ENCODE results near the gene SYNRG. TPM values are rescaled to one million over a fixed set of nuclear protein-coding genes. Genes with fewer than 3 reads are reported as not detected.

The SYNRG gene
- total RNA-seq, 3 donors from 2014 or later (not counting 1 experiment from before 2014, with no cell fraction given) = 82.1 to 137 (median 88.2) TPM

GRCh38 chr17:37489197-37490001 lies 119.8 kb downstream of the SYNRG start, which contains the start of gene DUSP14:
Gene DUSP14, plus strand, starts transcription at chr17:37489891. Its CDS starts 22,382 bp downstream, at chr17:37512273.
- no peaks in the 10 kb centered on the region for H3K36me3 ChIP-seq (ENCODE audit: control insufficient read depth, insufficient read depth, low read length)
- Mint-ChIP-seq H3K27ac (peak within 1 kb of the TSS; percentile 88 to 90), H3K27me3 (ENCODE audit: low read depth in 2 of 2) (peaks cover 0 to 3% of the 10 kb centered on the region in 2 donors), H3K9me3 (no peaks in the 10 kb centered on the region), H3K4me1 (peaks cover 20 to 31% of the 10 kb centered on the region in 2 donors), H3K36me3 (no peaks in the 10 kb centered on the region), H3K4me3 (peak within 1 kb of the TSS; percentile 97)
- peak within 1 kb of the TSS; percentile 63 for H3K27ac ChIP-seq (ENCODE audit: low read length)
- H3K4me1 ChIP-seq (ENCODE audit: control insufficient read depth, insufficient read depth, low read length) = peaks cover 21% of the 10 kb centered on the region
- H3K4me3 ChIP-seq (ENCODE audit: low read length) = peak within 1 kb of the TSS; percentile 81
- peak; percentile 74 to 94 for DNase-seq
- intact Hi-C loops (cut with micrococcal nuclease) = loop anchor here (1.0 kb wide), 1 partner anchor 120 kb away; the partner anchor contains the start of gene SYNRG
- ATAC-seq = peak; percentile 78 to 91 (median 81)
- under 1% methylated on average over 88 of the region's 100 CpGs for WGBS (ENCODE audit: insufficient coverage)
- no peaks in the 10 kb centered on the region for H3K9me3 ChIP-seq (ENCODE audit: control insufficient read depth, insufficient read depth, low read length)
- TF ChIP-seq, protein P1, sequence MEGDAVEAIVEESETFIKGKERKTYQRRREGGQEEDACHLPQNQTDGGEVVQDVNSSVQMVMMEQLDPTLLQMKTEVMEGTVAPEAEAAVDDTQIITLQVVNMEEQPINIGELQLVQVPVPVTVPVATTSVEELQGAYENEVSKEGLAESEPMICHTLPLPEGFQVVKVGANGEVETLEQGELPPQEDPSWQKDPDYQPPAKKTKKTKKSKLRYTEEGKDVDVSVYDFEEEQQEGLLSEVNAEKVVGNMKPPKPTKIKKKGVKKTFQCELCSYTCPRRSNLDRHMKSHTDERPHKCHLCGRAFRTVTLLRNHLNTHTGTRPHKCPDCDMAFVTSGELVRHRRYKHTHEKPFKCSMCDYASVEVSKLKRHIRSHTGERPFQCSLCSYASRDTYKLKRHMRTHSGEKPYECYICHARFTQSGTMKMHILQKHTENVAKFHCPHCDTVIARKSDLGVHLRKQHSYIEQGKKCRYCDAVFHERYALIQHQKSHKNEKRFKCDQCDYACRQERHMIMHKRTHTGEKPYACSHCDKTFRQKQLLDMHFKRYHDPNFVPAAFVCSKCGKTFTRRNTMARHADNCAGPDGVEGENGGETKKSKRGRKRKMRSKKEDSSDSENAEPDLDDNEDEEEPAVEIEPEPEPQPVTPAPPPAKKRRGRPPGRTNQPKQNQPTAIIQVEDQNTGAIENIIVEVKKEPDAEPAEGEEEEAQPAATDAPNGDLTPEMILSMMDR (IDR thresholded peaks at IDR 0.05) = no peak
- no peaks in the 10 kb centered on the region for H3K27me3 ChIP-seq (ENCODE audit: control insufficient read depth, insufficient read depth, low read length)

DNA sequence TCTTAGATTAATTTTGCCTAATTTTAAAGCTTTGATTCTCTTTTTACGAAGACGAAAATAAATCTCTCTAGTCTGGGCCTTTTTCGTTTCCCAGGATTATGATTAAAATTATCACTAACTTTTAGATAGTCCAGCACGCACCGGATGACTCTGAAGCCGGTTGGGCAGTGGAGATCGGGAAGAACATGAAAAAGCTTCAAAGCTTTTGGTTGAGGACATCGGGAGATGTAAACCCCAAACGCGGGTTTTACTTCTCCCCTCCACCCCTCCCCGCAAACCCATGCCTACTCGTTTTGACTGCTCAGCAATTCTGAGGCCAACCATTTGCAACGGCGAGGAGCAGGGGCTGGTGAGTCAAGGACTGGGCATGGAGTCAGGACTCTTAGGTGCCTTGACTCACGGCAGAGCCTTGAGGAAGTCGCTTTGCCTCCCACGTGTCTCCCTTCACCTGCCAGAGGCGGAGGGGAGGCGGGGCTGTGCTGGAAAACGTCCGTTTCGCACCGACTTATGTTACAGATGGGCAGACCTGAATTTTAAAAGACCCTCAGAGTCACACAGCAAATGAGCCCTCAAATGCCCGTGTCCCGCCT lies 120.5 kb downstream of the SYNRG start:
- peak; percentile 29 to 72 for DNase-seq
- Histone ChIP-seq H3K4me3 (ENCODE audit: low read length) (peak overlapping the region; percentile 81), H3K4me1 (ENCODE audit: control insufficient read depth, insufficient read depth, low read length) (peaks cover 21% of the 10 kb centered on the region), H3K36me3 (ENCODE audit: control insufficient read depth, insufficient read depth, low read length) (no peaks in the 10 kb centered on the region), H3K27ac (ENCODE audit: low read length) (peak overlapping the region; percentile 63), H3K27me3 (ENCODE audit: control insufficient read depth, insufficient read depth, low read length) (no peaks in the 10 kb centered on the region), H3K9me3 (ENCODE audit: control insufficient read depth, insufficient read depth, low read length) (no peaks in the 10 kb centered on the region)
- H3K27me3 Mint-ChIP-seq (ENCODE audit: low read depth in 2 of 2) = peaks cover 0 to 3% of the 10 kb centered on the region in 2 donors
- peak in 1 of 3 donors; percentile 19 for ATAC-seq
- H3K4me3 Mint-ChIP-seq = peak overlapping the region; percentile 95
- TF ChIP-seq, protein P1 (IDR thresholded peaks at IDR 0.05) = no peak
- H3K4me1 Mint-ChIP-seq = peaks cover 20 to 31% of the 10 kb centered on the region in 2 donors
- whole genome bisulfite sequencing (ENCODE audit: insufficient coverage) = 3% methylated on average over 25 of the region's 25 CpGs
- H3K36me3 Mint-ChIP-seq = no peaks in the 10 kb centered on the region
- H3K27ac Mint-ChIP-seq = peak overlapping the region; percentile 41 to 90
- no peaks in the 10 kb centered on the region for H3K9me3 Mint-ChIP-seq
- intact Hi-C loops (cut with micrococcal nuclease) = loop anchor here (1.0 kb wide), 1 partner anchor 121 kb away; the partner anchor contains the start of gene SYNRG

- H3K4me1 ChIP-seq (ENCODE audit: control insufficient read depth, insufficient read depth, low read length) = peaks cover 21% of the 10 kb centered on the region
- H3K27me3 ChIP-seq (ENCODE audit: control insufficient read depth, insufficient read depth, low read length) = no peaks in the 10 kb centered on the region
- no peak overlapping the region for H3K27ac ChIP-seq (ENCODE audit: low read length)
- TF ChIP-seq, protein P1 (IDR thresholded peaks at IDR 0.05) = no peak
- H3K4me3 ChIP-seq (ENCODE audit: low read length) = no peak overlapping the region
- ATAC-seq (no peak), DNase-seq (peak in 1 of 2 donors; percentile 44)
- H3K27ac Mint-ChIP-seq = peak overlapping the region; percentile 41 to 90
- H3K4me1 Mint-ChIP-seq = peaks cover 20 to 31% of the 10 kb centered on the region in 2 donors
- peaks cover 0 to 3% of the 10 kb centered on the region in 2 donors for H3K27me3 Mint-ChIP-seq (ENCODE audit: low read depth in 2 of 2)
- intact Hi-C loops (cut with micrococcal nuclease) = no loop called here
- no peaks in the 10 kb centered on the region for H3K36me3 ChIP-seq (ENCODE audit: control insufficient read depth, insufficient read depth, low read length)
- H3K9me3 ChIP-seq (ENCODE audit: control insufficient read depth, insufficient read depth, low read length) = no peaks in the 10 kb centered on the region
- H3K4me3 Mint-ChIP-seq = peak overlapping the region; percentile 95
- 32% methylated on average over 7 of the region's 7 CpGs for WGBS (ENCODE audit: insufficient coverage)
- no peaks in the 10 kb centered on the region for H3K36me3 Mint-ChIP-seq
- no peaks in the 10 kb centered on the region for H3K9me3 Mint-ChIP-seq
Observed at GRCh38 chr17:37488009-37488604, 121.1 kb downstream of the SYNRG start.
